HEK293 (cell line): Measurements from ENCODE around the gene ABI3.

Experiments
- GLI2 ChIP-seq: fragments of 450-650 bp; formaldehyde crosslinking; IDR thresholded peaks from 2 replicates; pipeline ENCODE4; 2017; ENCODE audit warnings: missing biosample characterization, missing genetic modification characterization, low read depth, borderline replicate concordance
- GLI4 ChIP-seq: fragments of 450-650 bp; formaldehyde crosslinking; IDR thresholded peaks from 2 replicates; pipeline ENCODE4 v1.5.1; 2016; ENCODE audit warnings: missing biosample characterization, missing genetic modification characterization
- GLIS1 ChIP-seq: fragments of 450-650 bp; formaldehyde crosslinking; IDR thresholded peaks from 2 replicates; pipeline ENCODE4 v1.5.1; 2016; ENCODE audit warnings: missing biosample characterization, missing genetic modification characterization
- GLIS2 ChIP-seq: fragments of 450-650 bp; formaldehyde crosslinking; IDR thresholded peaks from 2 replicates; pipeline ENCODE4 v1.5.1; 2016; ENCODE audit warnings: missing biosample characterization, missing genetic modification characterization
- HOXC10 ChIP-seq: sonication (generic); formaldehyde crosslinking; IDR thresholded peaks from 2 replicates; pipeline ENCODE4 v1.8.1; 2023; ENCODE audit warnings: mild to moderate bottlenecking, missing genetic modification reagents
- HOXD13 ChIP-seq: sonication (generic); formaldehyde crosslinking; IDR thresholded peaks from 2 replicates; pipeline ENCODE4 v1.8.0; 2022; ENCODE audit warnings: missing genetic modification reagents, borderline replicate concordance
- KLF16 ChIP-seq: fragments of 450-650 bp; formaldehyde crosslinking; IDR thresholded peaks from 2 replicates; pipeline ENCODE4 v1.5.1; 2017; ENCODE audit warnings: missing biosample characterization, missing genetic modification characterization
- REPIN1 ChIP-seq: fragments of 450-650 bp; formaldehyde crosslinking; IDR thresholded peaks from 2 replicates; pipeline ENCODE4 v1.5.1; 2017; ENCODE audit warnings: missing biosample characterization, missing genetic modification characterization, low read depth
- SALL2 ChIP-seq: fragments of 450-650 bp; formaldehyde crosslinking; IDR thresholded peaks from 2 replicates; pipeline ENCODE4 v1.5.0; 2017; ENCODE audit warnings: missing biosample characterization, mild to moderate bottlenecking, missing genetic modification characterization, borderline replicate concordance
- SCRT2 ChIP-seq: fragments of 450-650 bp; formaldehyde crosslinking; IDR thresholded peaks from 2 replicates; pipeline ENCODE4 v1.5.1; 2016; ENCODE audit warnings: missing biosample characterization, missing genetic modification characterization
- SP7 ChIP-seq: fragments of 450-650 bp; formaldehyde crosslinking; IDR thresholded peaks from 2 replicates; pipeline ENCODE4 v1.5.1; 2016; ENCODE audit warnings: missing biosample characterization, missing genetic modification characterization
- ZBTB48 ChIP-seq: fragments of 450-650 bp; formaldehyde crosslinking; IDR thresholded peaks from 2 replicates; pipeline ENCODE4 v1.5.1; 2016; ENCODE audit warnings: missing biosample characterization, missing genetic modification characterization
- ZNF121 ChIP-seq: fragments of 450-650 bp; formaldehyde crosslinking; IDR thresholded peaks from 2 replicates; pipeline ENCODE4 v1.5.1; 2016; ENCODE audit warnings: missing biosample characterization, missing genetic modification characterization
- ZNF146 ChIP-seq: fragments of 450-650 bp; formaldehyde crosslinking; IDR thresholded peaks from 2 replicates; pipeline ENCODE4 v1.5.1; 2016; ENCODE audit warnings: missing biosample characterization, missing genetic modification characterization
- ZNF2 ChIP-seq: fragments of 450-650 bp; formaldehyde crosslinking; IDR thresholded peaks from 2 replicates; pipeline ENCODE4 v1.5.1; 2016; ENCODE audit warnings: missing biosample characterization, missing genetic modification characterization
- ZNF211 ChIP-seq: fragments of 450-650 bp; formaldehyde crosslinking; IDR thresholded peaks from 2 replicates; pipeline ENCODE4 v1.5.1; 2016; ENCODE audit warnings: low read depth, missing biosample characterization, missing genetic modification characterization
- ZNF23 ChIP-seq: fragments of 450-650 bp; formaldehyde crosslinking; IDR thresholded peaks from 2 replicates; pipeline ENCODE4 v1.5.1; 2016; ENCODE audit warnings: missing biosample characterization, missing genetic modification characterization, borderline replicate concordance
- ZNF24 ChIP-seq: fragments of 450-650 bp; formaldehyde crosslinking; IDR thresholded peaks from 2 replicates; pipeline ENCODE4 v1.5.1; 2016; ENCODE audit warnings: missing biosample characterization, missing genetic modification characterization
- ZNF280D ChIP-seq: fragments of 450-650 bp; formaldehyde crosslinking; IDR thresholded peaks from 2 replicates; pipeline ENCODE4 v1.5.1; 2016; ENCODE audit warnings: missing biosample characterization, missing genetic modification characterization
- ZNF341 ChIP-seq: fragments of 450-650 bp; formaldehyde crosslinking; IDR thresholded peaks from 2 replicates; pipeline ENCODE4; 2016; ENCODE audit warnings: low read depth, missing biosample characterization, missing genetic modification characterization
- ZNF404 ChIP-seq: fragments of 450-650 bp; formaldehyde crosslinking; IDR thresholded peaks from 2 replicates; pipeline ENCODE4 v1.5.1; 2017; ENCODE audit warnings: missing biosample characterization, missing genetic modification characterization
- ZNF423 ChIP-seq: fragments of 450-650 bp; formaldehyde crosslinking; IDR thresholded peaks from 2 replicates; pipeline ENCODE4 v1.5.1; 2016; ENCODE audit warnings: missing biosample characterization, missing genetic modification characterization
- ZNF555 ChIP-seq: fragments of 450-650 bp; formaldehyde crosslinking; conservative IDR thresholded peaks from 2 replicates; pipeline ENCODE4 v1.5.1; 2017; ENCODE audit warnings: missing biosample characterization, mild to moderate bottlenecking, missing genetic modification characterization, inconsistent platforms
- ZNF560 ChIP-seq: fragments of 450-650 bp; formaldehyde crosslinking; IDR thresholded peaks from 2 replicates; pipeline ENCODE4 v1.5.1; 2017; ENCODE audit warnings: missing biosample characterization, missing genetic modification characterization, borderline replicate concordance
- ZNF670 ChIP-seq: fragments of 450-650 bp; formaldehyde crosslinking; IDR thresholded peaks from 2 replicates; pipeline ENCODE4 v1.5.1; 2016; ENCODE audit warnings: missing biosample characterization, missing genetic modification characterization, low read depth
- ZNF701 ChIP-seq: fragments of 450-650 bp; formaldehyde crosslinking; IDR thresholded peaks from 2 replicates; pipeline ENCODE4 v1.5.1; 2016; ENCODE audit warnings: missing biosample characterization, missing genetic modification characterization
- ZNF707 ChIP-seq: fragments of 450-650 bp; formaldehyde crosslinking; IDR thresholded peaks from 2 replicates; pipeline ENCODE4 v1.5.1; 2016; ENCODE audit warnings: missing biosample characterization, missing genetic modification characterization
- ZNF76 ChIP-seq: fragments of 450-650 bp; formaldehyde crosslinking; IDR thresholded peaks from 2 replicates; pipeline ENCODE4; 2016; ENCODE audit warnings: low read depth, missing biosample characterization, missing genetic modification characterization, borderline replicate concordance
- ZSCAN18 ChIP-seq: fragments of 450-650 bp; formaldehyde crosslinking; IDR thresholded peaks from 2 replicates; pipeline ENCODE4 v1.5.1; 2016; ENCODE audit warnings: missing biosample characterization, missing genetic modification characterization
- TF ChIP-seq, protein P1 (sequence below): fragments of 450-650 bp; formaldehyde crosslinking; conservative IDR thresholded peaks from 2 replicates; pipeline ENCODE4 v1.5.1; 2016; ENCODE audit warnings: low read depth, missing biosample characterization, missing genetic modification characterization
- TF ChIP-seq, protein P2 (sequence below): fragments of 450-650 bp; formaldehyde crosslinking; IDR thresholded peaks from 2 replicates; pipeline ENCODE4 v1.5.1; 2016; ENCODE audit warnings: missing biosample characterization, missing genetic modification characterization

Gene ABI3

GRCh38 chr17:49223517-49224197 is 13.2 kb downstream of the ABI3 start (continued):
- TF ChIP-seq, protein P1, sequence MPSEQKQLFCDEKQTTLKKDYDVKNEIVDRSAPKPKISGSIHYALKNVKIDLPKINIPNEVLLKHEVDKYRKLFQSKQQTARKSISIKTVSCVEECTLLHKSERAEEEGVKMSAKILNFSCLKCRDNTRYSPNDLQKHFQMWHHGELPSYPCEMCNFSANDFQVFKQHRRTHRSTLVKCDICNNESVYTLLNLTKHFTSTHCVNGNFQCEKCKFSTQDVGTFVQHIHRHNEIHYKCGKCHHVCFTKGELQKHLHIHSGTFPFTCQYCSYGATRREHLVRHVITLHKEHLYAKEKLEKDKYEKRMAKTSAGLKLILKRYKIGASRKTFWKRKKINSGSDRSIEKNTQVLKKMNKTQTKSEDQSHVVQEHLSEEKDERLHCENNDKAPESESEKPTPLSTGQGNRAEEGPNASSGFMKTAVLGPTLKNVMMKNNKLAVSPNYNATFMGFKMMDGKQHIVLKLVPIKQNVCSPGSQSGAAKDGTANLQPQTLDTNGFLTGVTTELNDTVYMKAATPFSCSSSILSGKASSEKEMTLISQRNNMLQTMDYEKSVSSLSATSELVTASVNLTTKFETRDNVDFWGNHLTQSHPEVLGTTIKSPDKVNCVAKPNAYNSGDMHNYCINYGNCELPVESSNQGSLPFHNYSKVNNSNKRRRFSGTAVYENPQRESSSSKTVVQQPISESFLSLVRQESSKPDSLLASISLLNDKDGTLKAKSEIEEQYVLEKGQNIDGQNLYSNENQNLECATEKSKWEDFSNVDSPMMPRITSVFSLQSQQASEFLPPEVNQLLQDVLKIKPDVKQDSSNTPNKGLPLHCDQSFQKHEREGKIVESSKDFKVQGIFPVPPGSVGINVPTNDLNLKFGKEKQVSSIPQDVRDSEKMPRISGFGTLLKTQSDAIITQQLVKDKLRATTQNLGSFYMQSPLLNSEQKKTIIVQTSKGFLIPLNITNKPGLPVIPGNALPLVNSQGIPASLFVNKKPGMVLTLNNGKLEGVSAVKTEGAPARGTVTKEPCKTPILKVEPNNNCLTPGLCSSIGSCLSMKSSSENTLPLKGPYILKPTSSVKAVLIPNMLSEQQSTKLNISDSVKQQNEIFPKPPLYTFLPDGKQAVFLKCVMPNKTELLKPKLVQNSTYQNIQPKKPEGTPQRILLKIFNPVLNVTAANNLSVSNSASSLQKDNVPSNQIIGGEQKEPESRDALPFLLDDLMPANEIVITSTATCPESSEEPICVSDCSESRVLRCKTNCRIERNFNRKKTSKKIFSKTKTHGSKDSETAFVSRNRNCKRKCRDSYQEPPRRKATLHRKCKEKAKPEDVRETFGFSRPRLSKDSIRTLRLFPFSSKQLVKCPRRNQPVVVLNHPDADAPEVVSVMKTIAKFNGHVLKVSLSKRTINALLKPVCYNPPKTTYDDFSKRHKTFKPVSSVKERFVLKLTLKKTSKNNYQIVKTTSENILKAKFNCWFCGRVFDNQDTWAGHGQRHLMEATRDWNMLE (tag by site-specific recombination): no peak
- TF ChIP-seq ZNF404 (tag by site-specific recombination) (no peak), ZNF23 (no peak), ZNF2 (tag by site-specific recombination) (0 out of 2 replicates have a peak, but pooled peaks have one; percentile 64), REPIN1 (tag by site-specific recombination) (no peak), ZNF211 (tag by site-specific recombination) (no peak), HOXC10 (no peak), ZNF24 (no peak), ZSCAN18 (tag by site-specific recombination) (no peak), ZNF555 (tag by site-specific recombination) (no peak), KLF16 (tag by site-specific recombination) (no peak), GLI2 (tag by site-specific recombination) (no peak), ZNF280D (tag by site-specific recombination) (no peak), ZBTB48 (no peak), ZNF560 (tag by site-specific recombination) (no peak), ZNF701 (tag by site-specific recombination) (no peak), ZNF341 (tag by site-specific recombination) (0 out of 2 replicates have a peak, but pooled peaks have one; percentile 20), SP7 (tag by site-specific recombination) (no peak), GLIS1 (tag by site-specific recombination) (peak; percentile 14; the same call in 1 of the 2 replicates), ZNF121 (tag by site-specific recombination) (no peak), ZNF146 (tag by site-specific recombination) (no peak), GLIS2 (tag by site-specific recombination) (peak; percentile 57), SALL2 (tag by site-specific recombination) (no peak), ZNF670 (tag by site-specific recombination) (no peak), ZNF423 (tag by site-specific recombination) (no peak), GLI4 (tag by site-specific recombination) (no peak), ZNF76 (no peak), ZNF707 (no peak), HOXD13 (CRISPR knock-in tag) (no peak), SCRT2 (tag by site-specific recombination) (peak; percentile 46; the same call in 1 of the 2 replicates)
- TF ChIP-seq, protein P2, sequence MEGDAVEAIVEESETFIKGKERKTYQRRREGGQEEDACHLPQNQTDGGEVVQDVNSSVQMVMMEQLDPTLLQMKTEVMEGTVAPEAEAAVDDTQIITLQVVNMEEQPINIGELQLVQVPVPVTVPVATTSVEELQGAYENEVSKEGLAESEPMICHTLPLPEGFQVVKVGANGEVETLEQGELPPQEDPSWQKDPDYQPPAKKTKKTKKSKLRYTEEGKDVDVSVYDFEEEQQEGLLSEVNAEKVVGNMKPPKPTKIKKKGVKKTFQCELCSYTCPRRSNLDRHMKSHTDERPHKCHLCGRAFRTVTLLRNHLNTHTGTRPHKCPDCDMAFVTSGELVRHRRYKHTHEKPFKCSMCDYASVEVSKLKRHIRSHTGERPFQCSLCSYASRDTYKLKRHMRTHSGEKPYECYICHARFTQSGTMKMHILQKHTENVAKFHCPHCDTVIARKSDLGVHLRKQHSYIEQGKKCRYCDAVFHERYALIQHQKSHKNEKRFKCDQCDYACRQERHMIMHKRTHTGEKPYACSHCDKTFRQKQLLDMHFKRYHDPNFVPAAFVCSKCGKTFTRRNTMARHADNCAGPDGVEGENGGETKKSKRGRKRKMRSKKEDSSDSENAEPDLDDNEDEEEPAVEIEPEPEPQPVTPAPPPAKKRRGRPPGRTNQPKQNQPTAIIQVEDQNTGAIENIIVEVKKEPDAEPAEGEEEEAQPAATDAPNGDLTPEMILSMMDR (tag by site-specific recombination): peak; percentile 82
